ENCODE measurements around the gene ERC2.

ERC2 gene

DNA sequence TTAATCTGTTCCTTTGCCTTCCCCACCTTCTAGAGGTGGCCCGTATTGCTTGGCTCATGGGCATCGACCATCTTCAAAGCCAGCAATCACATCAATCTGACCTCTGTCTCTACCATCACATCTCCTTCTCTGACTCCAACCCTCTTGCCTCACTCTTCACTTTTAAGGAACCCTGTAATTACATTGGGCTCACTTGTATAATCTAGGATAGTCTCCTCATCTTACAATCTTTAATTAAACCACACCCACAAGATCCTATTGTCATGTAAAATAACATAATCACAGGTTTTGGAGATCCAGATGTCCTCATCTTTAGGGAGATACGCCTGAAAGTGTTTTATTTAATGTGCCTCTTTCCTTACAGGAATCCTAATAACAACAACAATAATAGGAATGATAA is 234.5 kb downstream of the ERC2 start:
- DNase-seq, result no peak

DNA sequence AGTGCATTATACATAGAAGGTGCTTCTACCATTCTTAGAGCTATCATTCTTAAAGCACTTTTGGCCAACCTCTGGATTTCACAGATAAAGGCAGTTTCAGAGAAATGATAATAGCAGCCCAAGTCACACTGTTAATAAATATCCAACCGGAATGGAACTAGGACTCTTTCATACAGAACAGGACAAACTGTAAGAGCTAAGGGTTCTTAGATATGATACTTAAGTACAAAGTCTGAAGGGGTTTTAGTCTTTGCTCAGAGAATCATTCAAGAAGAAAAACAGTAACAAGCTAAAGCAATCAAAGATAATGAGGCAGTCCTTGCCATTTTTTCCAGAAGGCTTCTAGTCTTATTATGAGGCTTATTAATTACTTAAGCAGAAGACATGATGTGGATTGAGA is 239.0 kb downstream of the ERC2 start:
- DNase-seq, result no peak

GRCh38 chr3:56222866-56223265 is 245.4 kb downstream of the ERC2 start:
- DNase-seq, result no peak

GRCh38 chr3:56219894-56220805 is 248.1 kb downstream of the ERC2 start:
- DNase-seq, result no peak

GRCh38 chr3:56209982-56210751 is 258.1 kb downstream of the ERC2 start:
- no peak for DNase-seq

- no peak for DNase-seq
Measured at GRCh38 chr3:56207922-56208321, 260.3 kb downstream of the ERC2 start.

DNA sequence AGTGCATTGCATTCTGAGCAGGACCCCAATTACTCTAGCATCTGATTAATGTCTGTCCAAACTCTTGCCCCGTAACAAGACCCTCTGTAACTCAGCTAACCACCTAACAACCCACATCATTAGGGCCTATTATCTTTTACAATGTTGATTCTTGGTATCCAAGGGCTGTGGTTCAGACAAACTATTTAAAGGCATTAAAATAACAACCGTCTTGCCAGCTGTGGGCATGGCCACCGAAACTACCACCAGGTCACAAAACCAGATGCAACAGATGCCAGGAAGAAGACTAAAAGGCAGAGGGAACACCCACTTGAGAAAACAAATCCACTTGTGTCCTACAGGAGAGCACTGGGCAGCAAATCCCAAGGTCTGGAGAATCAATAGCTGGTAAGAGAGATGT is 262.9 kb downstream of the ERC2 start:
- no peak for DNase-seq

DNA sequence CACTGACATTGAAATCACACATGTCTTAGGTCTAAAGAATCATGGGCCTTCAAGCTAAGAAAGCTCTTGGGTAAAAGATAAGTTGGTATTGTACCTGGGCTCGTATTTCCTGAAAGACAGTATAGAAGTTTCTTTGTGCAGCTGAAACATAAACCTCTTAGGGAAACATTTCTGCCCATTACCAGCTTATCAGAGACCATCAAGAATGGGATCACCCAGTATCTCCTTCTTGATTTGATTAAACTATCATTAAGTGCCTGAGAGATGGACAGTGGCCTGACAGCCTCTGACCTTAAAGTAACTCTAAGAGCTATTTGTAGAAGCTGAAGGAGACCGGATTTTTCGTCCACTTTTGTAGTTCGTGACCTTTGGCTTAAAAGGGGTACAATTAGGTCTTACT is 265.3 kb downstream of the ERC2 start:
- no peak for DNase-seq

DNA sequence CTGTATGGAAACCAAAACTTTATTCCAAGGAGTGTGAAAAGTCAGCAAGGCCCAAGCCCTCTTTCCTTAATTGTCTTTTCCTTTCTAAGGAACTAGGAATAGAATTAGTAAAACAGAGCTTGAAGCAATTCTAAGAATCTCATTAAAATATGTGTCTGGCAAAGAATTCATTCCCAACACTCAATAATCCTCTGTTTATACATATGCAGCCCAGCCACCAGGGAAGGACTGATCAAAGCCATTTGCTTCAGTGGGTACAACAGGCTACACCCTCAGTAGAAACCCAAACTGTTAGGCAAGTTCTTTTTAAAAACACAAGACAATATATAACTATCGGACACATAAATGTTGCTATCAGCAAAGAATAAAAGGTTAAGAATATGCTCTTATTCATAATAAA is 266.9 kb downstream of the ERC2 start:
- no peak for DNase-seq

DNA sequence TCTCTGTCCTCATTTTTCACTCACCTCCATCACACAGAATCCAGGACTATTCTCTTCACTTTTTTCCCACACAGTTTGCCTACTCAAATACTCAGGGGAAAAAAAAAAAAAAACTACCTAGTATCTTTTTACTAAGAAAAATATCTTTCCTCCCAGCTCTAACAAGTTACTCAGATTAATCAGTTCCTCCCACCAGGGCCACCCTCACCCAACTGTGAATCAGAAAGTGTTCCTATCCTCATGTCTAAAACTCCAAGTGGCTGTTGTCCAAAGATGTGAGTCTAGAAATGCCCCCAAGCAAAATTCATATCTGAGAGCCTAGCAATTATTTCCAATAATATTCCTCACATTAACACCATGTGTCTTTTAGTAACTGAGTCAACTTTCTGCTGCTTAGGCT is 268.0 kb downstream of the ERC2 start:
- DNase-seq, result no peak

DNA sequence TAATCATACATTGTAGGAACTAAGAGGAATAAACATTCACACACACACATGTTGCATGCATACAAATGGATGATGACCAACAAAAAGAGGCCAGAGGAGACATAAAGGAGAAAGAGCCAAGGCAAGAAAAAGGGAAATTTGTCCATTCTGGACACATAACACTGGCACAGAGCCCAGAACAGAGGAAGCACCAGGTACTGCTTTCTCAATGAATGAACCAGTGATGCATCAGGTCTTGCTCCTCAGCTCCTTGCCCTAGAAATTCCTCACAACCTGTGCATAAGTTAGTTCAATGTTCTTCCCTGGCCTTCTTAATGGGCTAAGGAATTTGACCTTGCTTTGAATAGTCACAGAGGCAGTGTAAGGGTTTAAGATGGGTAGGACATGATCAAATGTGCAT is 270.3 kb downstream of the ERC2 start:
- DNase-seq, result no peak

GRCh38 chr3:56197259-56197965 is 270.9 kb downstream of the ERC2 start:
- DNase-seq, result no peak

DNA sequence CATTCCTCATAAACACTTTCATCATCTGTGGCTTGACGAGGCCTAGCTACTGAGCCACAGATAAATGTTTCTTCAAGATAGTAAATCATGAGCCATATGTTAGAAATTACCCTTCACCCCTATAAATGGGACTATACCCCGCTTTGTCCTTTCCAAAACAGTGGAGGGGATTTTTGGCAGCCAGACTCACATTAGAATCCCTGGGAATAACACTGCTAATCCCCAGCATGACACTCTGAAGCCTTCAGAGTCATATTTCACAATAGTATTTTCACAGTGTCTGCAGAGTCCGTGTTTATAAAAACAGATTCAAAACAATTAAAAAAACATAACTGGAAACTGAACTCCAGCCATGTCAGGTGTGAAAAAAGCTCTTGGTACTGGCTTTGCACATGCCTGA is 271.6 kb downstream of the ERC2 start:
- DNase-seq, result no peak

DNA sequence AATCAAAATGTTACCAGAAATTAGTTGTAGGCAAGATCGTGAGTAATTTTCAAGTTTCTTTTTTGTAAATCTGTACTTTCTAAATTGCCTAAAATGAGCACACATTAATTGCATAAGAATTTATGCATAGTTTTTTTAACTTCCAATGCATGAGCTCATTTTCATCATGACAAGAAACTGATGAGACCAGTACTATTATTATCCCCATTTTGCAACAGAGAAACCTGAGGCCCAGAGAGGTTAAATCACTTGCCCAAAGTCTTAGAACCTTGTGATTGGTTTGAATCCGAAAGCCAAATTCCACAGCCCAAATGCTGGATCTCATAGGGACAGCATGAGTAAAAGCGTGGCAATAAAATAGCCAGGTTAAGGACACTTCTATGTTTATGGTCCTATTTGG is 274.7 kb downstream of the ERC2 start:
- no peak for DNase-seq

GRCh38 chr3:56192001-56192400 is 276.3 kb downstream of the ERC2 start:
- no peak for DNase-seq

DNA sequence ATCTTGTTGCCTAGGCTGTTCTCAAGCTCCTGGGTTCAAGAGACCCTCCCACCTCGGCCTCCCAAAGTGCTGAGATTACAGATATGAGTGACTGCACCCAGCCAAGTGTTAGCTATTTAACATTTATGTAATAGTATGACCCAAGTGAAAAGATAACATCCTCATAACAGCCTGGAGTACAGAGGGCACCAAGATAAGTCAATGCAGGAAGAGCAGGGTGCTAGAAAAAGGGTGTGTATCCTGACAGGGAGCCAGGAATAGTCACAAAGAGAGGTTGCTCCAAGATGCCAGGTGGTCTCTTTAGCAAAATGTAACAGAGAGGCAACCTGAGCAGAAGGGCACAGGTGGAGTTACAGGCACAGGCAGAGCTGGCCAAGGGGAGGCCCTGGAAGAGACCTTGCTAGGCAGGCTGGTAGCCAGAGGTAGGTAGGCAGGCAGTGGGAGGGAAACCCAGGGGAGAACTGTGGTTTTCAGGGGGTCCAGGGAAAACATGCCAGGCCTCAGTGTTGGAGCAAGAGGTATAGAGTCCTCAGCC is 277.4 kb downstream of the ERC2 start:
- DNase-seq, result no peak

GRCh38 chr3:56190130-56190529 is 278.1 kb downstream of the ERC2 start:
- DNase-seq, result no peak

GRCh38 chr3:56189536-56189935 is 278.7 kb downstream of the ERC2 start:
- DNase-seq, result no peak

GRCh38 chr3:56188201-56188600 is 280.1 kb downstream of the ERC2 start:
- DNase-seq, result no peak

GRCh38 chr3:56187051-56187450 is 281.2 kb downstream of the ERC2 start:
- no peak for DNase-seq

- DNase-seq, result no peak
Measured at GRCh38 chr3:56185827-56186226, 282.4 kb downstream of the ERC2 start.

GRCh38 chr3:56183529-56183928 is 284.7 kb downstream of the ERC2 start:
- DNase-seq, result no peak

DNA sequence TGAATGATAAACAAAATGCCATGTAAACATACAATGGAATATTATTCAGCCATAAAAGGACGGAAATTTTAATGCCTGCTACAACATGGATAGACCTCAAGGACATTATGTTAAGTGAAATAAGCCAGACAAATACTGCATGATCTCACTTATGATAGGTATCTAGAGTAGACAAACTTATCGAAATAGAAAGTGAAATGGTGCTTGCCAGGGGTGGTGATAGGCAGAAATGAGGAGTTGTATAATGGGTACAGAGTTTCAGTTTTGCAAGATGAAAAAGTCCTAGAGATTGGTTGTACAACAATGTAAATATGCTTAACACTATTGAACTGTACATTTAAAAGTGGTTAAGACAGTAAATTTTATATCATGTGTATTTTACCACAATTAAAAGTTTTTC is 287.8 kb downstream of the ERC2 start:
- DNase-seq, result no peak

Data from T-helper 1 cell (primary cell).